SK-N-SH (cell line): ENCODE data around the gene MCC. TPM values are rescaled to one million over a fixed set of nuclear protein-coding genes. Genes with fewer than 3 reads are reported as not detected.

Experiments used
- CTCF ChIA-PET: fragments of 300-600, 350-600 bp; formaldehyde crosslinking; extraction: SDS; loops from one replicate; lab custom pipeline; 2021; lab: Yijun Ruan, JAX
- POLR2A ChIA-PET: fragments of 350-600 bp; sonication (Branson Sonifier 250); formaldehyde crosslinking; extraction: SDS; loops from one replicate; lab custom pipeline; 2020; ENCODE audit warnings: antibody characterized with exemption, inconsistent platforms; lab: Yijun Ruan, JAX
- DNase-seq: peaks from one replicate; pipeline ENCODE4 v3.0.0; 2012
- H2AFZ ChIP-seq: fragments of 200-600 bp; sonication (generic); 2 replicates; pipeline ENCODE4 v1.8.1; 2016; ENCODE audit warnings: antibody characterized with exemption, mild to moderate bottlenecking, low read depth
- H3F3A ChIP-seq: fragments of 200-600 bp; sonication (generic); replicated peaks from 2 replicates; pipeline ENCODE3; 2016; ENCODE audit warnings: antibody characterized with exemption, mild to moderate bottlenecking; ENCODE audit not compliant: insufficient read depth
- H3K27ac ChIP-seq, 2 experiments: fragments of 200-500 bp in 1 of 2; fragments of 200-600 bp in 1 of 2; sonication (Bioruptor generic) in 1 of 2; sonication (generic), shearing (Covaris generic) in 1 of 2; 2 replicates each; pipeline versions ENCODE4 v1.5.1 to v1.6.1; 2014 to 2016; ENCODE audit warnings: low read depth in 2 of 2, inconsistent platforms in 1 of 2, low read length in 1 of 2, mild to moderate bottlenecking in 1 of 2, mixed read lengths in 1 of 2
- H3K27me3 ChIP-seq: fragments of 200-600 bp; sonication (generic), shearing (Covaris generic); 2 replicates; pipeline ENCODE4 v1.6.1; 2016; ENCODE audit warnings: mixed run types; ENCODE audit not compliant: insufficient read depth
- H3K36me3 ChIP-seq, 2 experiments: fragments of 200-500 bp in 1 of 2; fragments of 200-600 bp in 1 of 2; sonication (Bioruptor generic) in 1 of 2; sonication (generic) in 1 of 2; replicated peaks in 1 of 2; 2 replicates each; pipeline versions ENCODE3 to v1.5.1; 2014 to 2016; ENCODE audit warnings: low read length in 1 of 2, mild to moderate bottlenecking in 1 of 2; ENCODE audit not compliant: insufficient read depth in 2 of 2, control insufficient read depth in 1 of 2
- H3K4me1 ChIP-seq, 2 experiments: fragments of 200-500 bp in 1 of 2; fragments of 200-600 bp in 1 of 2; sonication (Bioruptor generic) in 1 of 2; sonication (generic), shearing (Covaris generic) in 1 of 2; 2 replicates each; pipeline versions ENCODE4 v1.5.1 to v1.6.1; 2014 to 2016; ENCODE audit warnings: low read depth in 1 of 2, low read length in 1 of 2, mixed run types in 1 of 2; ENCODE audit not compliant: insufficient read depth in 2 of 2, control insufficient read depth in 1 of 2
- H3K4me2 ChIP-seq: fragments of 200-600 bp; sonication (generic), shearing (Covaris generic); 2 replicates; pipeline ENCODE4 v1.6.1; 2017; ENCODE audit warnings: mixed run types
- H3K4me3 ChIP-seq, 2 experiments: fragments of 200-500 bp in 1 of 2; fragments of 200-600 bp in 1 of 2; sonication (Bioruptor generic) in 1 of 2; sonication (generic), shearing (Covaris generic) in 1 of 2; 2 replicates each; pipeline versions ENCODE4 v1.5.1 to v1.8.1; 2014 to 2016; ENCODE audit warnings: low read depth in 2 of 2, inconsistent platforms in 1 of 2, low read length in 1 of 2, mild to moderate bottlenecking in 1 of 2, mixed read lengths in 1 of 2, moderate library complexity in 1 of 2
- H3K79me2 ChIP-seq: fragments of 200-600 bp; sonication (generic); 2 replicates; pipeline ENCODE4 v1.8.1; 2017; ENCODE audit warnings: mild to moderate bottlenecking; ENCODE audit not compliant: insufficient read depth
- H3K9ac ChIP-seq: fragments of 200-600 bp; sonication (generic); 2 replicates; pipeline ENCODE4 v1.6.1; 2017; ENCODE audit warnings: mixed run types
- H3K9me2 ChIP-seq: fragments of 200-600 bp; sonication (generic); 2 replicates; pipeline ENCODE4 v1.6.1; 2017; ENCODE audit warnings: mixed run types
- H3K9me3 ChIP-seq: fragments of 200-600 bp; sonication (generic); 2 replicates; pipeline ENCODE4 v1.6.1; 2017; ENCODE audit warnings: mixed run types, mild to moderate bottlenecking, moderate library complexity
- H4K20me1 ChIP-seq: fragments of 200-600 bp; sonication (generic); 2 replicates; pipeline ENCODE4 v1.6.1; 2017; ENCODE audit warnings: mild to moderate bottlenecking, mixed run types; ENCODE audit not compliant: insufficient read depth
- EP300 ChIP-seq, 2 experiments: IDR thresholded peaks; 2 replicates each; pipeline versions ENCODE4 v1.4.0 to v1.6.1; 2012; ENCODE audit warnings: borderline replicate concordance in 1 of 2, low read depth in 1 of 2, low read length in 1 of 2
- FOSL2 ChIP-seq: IDR thresholded peaks from 2 replicates; pipeline ENCODE4 v1.4.0; 2012; ENCODE audit warnings: low read depth, mild to moderate bottlenecking, moderate library complexity, borderline replicate concordance
- FOXJ3 ChIP-seq: sonication (generic); formaldehyde crosslinking; IDR thresholded peaks from 2 replicates; pipeline ENCODE4 v1.5.1; 2020; ENCODE audit warnings: mild to moderate bottlenecking, missing genetic modification reagents
- FOXM1 ChIP-seq: IDR thresholded peaks from 2 replicates; pipeline ENCODE4 v1.4.0; 2012; ENCODE audit warnings: low read depth, mild to moderate bottlenecking
- GATA2 ChIP-seq: sonication (generic); formaldehyde crosslinking; IDR thresholded peaks from 2 replicates; pipeline ENCODE4 v1.5.0; 2020; ENCODE audit warnings: mild to moderate bottlenecking, missing genetic modification reagents
- MEF2A ChIP-seq: IDR thresholded peaks from 2 replicates; pipeline ENCODE4 v1.4.0; 2012; ENCODE audit warnings: low read depth, borderline replicate concordance
- NFIC ChIP-seq: IDR thresholded peaks from 2 replicates; pipeline ENCODE4 v1.4.0; 2012; ENCODE audit warnings: borderline replicate concordance
- RAD21 ChIP-seq: IDR thresholded peaks from 2 replicates; pipeline ENCODE4 v1.6.1; 2012; ENCODE audit warnings: mild to moderate bottlenecking, low read length
- RCOR1 ChIP-seq: fragments of 150-350 bp; IDR thresholded peaks from 2 replicates; pipeline ENCODE4 v1.6.1; 2017; ENCODE audit warnings: antibody characterized with exemption, low read length
- RXRA ChIP-seq: IDR thresholded peaks from 2 replicates; pipeline ENCODE4 v1.4.0; 2012; ENCODE audit warnings: low read depth, mild to moderate bottlenecking, borderline replicate concordance
- SIN3A ChIP-seq: IDR thresholded peaks from 2 replicates; pipeline ENCODE4 v1.6.1; 2012; ENCODE audit warnings: low read depth, mild to moderate bottlenecking, low read length, moderate library complexity, borderline replicate concordance
- SMC3 ChIP-seq: IDR thresholded peaks from 2 replicates; pipeline ENCODE4 v1.6.1; 2012; ENCODE audit warnings: low read depth, low read length, improper control_type of control experiment
- TAF1 ChIP-seq: IDR thresholded peaks from 2 replicates; pipeline ENCODE4 v1.6.1; 2012; ENCODE audit warnings: low read depth, mild to moderate bottlenecking, low read length, moderate library complexity, borderline replicate concordance
- TCF12 ChIP-seq: IDR thresholded peaks from 2 replicates; pipeline ENCODE4 v1.4.0; 2012
- WGBS: methylation state at CpG from one replicate; pipeline ENCODE4 v1.1.6; 2017; ENCODE audit warnings: low lambda C conversion rate; 5-methylcytosine and 5-hydroxymethylcytosine counted together
- polyA plus RNA-seq, 3 experiments: library from polyadenylated mRNA; depleted of rRNA; stranded (reverse); fragments of >200 nt; gene quantifications; 2 replicates each; pipeline ENCODE4 v1.2.3, GENCODE V29; 2012
- TF ChIP-seq, protein P1 (sequence below): fragments of 150-350 bp; IDR thresholded peaks from 2 replicates; pipeline ENCODE4 v1.6.1; 2016; ENCODE audit warnings: mild to moderate bottlenecking, low read depth, low read length
- TF ChIP-seq, protein P2 (sequence below): IDR thresholded peaks from 2 replicates; pipeline ENCODE4; 2012
- TF ChIP-seq, protein P3 (sequence below): fragments of 150-350 bp; IDR thresholded peaks from 2 replicates; pipeline ENCODE4 v1.6.1; 2017; ENCODE audit warnings: antibody characterized with exemption, low read length, low read depth, borderline replicate concordance
- TF ChIP-seq, protein P4 (sequence below): fragments of 200-600 bp; sonication (generic); IDR thresholded peaks from 2 replicates; pipeline ENCODE4 v1.6.1; 2017; ENCODE audit warnings: antibody characterized with exemption, mild to moderate bottlenecking, moderate library complexity
- TF ChIP-seq, protein P5 (sequence below): IDR thresholded peaks from 2 replicates; pipeline ENCODE4 v1.4.0; 2012; ENCODE audit warnings: low read depth

The MCC gene
- polyA plus RNA-seq, 1 of the 3 experiments (the other 2 are of a cell fraction), result 3.6 TPM

DNA sequence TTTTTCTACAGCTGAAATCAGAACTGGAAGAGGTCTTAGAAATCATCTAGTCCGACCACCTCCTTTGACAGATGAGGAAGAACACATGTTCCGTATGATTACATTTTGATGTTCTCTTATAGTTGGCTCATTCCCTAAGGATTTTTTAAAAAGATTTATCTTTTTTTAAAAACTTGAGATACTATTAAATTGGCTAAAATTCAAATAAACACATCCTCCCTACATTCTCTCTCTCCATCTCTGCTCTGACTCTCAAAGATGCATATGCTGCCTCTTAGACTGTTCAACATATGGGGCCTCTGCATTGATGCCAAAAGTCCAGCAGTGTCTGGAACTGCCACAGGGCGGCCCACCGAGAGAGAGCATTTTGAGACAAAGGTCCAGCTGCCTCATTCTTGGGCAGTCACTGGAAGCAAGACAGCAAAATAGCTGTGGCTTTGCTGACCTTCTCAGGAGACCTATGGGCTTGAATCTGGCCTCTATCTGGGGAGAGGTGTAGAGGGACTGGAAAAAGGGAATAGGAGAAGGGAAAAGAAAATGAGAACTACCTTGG lies 40.7 kb downstream of the MCC start:
- H3K9me3 ChIP-seq, result no peaks in the 10 kb centered on the region

More for the DNA sequence above, 40.7 kb downstream of the MCC start:
- Histone ChIP-seq H4K20me1 (no peaks in the 10 kb centered on the region), H2AFZ (no peak overlapping the region), H3K36me3 (no peaks in the 10 kb centered on the region), H3K9me2 (no peaks in the 10 kb centered on the region), H3K79me2 (no peaks in the 10 kb centered on the region), H3K4me2 (no peak overlapping the region), H3K4me1 (peaks cover 0 to 2% of the 10 kb centered on the region in 2 experiments; a peak in 1 of 4 replicates), H3K9ac (no peak overlapping the region), H3K27me3 (no peaks in the 10 kb centered on the region), H3F3A (no peaks in the 10 kb centered on the region), H3K27ac (no peak overlapping the region), H3K4me3 (no peak overlapping the region)
- peak; percentile 69 for DNase-seq
- TF ChIP-seq RAD21 (peak; percentile 53), GATA2 (CRISPR knock-in tag) (no peak), FOXJ3 (no peak), TAF1 (no peak), FOSL2 (no peak), TCF12 (no peak), RXRA (no peak), FOXM1 (no peak), RCOR1 (no peak), EP300 (IDR thresholded peaks at IDR 0.05; ENCODE audit: borderline replicate concordance in 1 of 2, low read depth in 1 of 2, low read length in 1 of 2) (no peak), SIN3A (no peak), SMC3 (peak; percentile 47; the same call in 1 of the 2 replicates), MEF2A (no peak), NFIC (no peak)
- TF ChIP-seq, protein P1, sequence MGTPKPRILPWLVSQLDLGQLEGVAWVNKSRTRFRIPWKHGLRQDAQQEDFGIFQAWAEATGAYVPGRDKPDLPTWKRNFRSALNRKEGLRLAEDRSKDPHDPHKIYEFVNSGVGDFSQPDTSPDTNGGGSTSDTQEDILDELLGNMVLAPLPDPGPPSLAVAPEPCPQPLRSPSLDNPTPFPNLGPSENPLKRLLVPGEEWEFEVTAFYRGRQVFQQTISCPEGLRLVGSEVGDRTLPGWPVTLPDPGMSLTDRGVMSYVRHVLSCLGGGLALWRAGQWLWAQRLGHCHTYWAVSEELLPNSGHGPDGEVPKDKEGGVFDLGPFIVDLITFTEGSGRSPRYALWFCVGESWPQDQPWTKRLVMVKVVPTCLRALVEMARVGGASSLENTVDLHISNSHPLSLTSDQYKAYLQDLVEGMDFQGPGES, result no peak
- TF ChIP-seq, protein P2, sequence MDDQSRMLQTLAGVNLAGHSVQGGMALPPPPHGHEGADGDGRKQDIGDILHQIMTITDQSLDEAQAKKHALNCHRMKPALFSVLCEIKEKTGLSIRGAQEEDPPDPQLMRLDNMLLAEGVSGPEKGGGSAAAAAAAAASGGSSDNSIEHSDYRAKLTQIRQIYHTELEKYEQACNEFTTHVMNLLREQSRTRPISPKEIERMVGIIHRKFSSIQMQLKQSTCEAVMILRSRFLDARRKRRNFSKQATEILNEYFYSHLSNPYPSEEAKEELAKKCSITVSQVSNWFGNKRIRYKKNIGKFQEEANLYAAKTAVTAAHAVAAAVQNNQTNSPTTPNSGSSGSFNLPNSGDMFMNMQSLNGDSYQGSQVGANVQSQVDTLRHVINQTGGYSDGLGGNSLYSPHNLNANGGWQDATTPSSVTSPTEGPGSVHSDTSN, result no peak
- TF ChIP-seq, protein P3, sequence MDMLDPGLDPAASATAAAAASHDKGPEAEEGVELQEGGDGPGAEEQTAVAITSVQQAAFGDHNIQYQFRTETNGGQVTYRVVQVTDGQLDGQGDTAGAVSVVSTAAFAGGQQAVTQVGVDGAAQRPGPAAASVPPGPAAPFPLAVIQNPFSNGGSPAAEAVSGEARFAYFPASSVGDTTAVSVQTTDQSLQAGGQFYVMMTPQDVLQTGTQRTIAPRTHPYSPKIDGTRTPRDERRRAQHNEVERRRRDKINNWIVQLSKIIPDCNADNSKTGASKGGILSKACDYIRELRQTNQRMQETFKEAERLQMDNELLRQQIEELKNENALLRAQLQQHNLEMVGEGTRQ, result no peak
- TF ChIP-seq, protein P4, sequence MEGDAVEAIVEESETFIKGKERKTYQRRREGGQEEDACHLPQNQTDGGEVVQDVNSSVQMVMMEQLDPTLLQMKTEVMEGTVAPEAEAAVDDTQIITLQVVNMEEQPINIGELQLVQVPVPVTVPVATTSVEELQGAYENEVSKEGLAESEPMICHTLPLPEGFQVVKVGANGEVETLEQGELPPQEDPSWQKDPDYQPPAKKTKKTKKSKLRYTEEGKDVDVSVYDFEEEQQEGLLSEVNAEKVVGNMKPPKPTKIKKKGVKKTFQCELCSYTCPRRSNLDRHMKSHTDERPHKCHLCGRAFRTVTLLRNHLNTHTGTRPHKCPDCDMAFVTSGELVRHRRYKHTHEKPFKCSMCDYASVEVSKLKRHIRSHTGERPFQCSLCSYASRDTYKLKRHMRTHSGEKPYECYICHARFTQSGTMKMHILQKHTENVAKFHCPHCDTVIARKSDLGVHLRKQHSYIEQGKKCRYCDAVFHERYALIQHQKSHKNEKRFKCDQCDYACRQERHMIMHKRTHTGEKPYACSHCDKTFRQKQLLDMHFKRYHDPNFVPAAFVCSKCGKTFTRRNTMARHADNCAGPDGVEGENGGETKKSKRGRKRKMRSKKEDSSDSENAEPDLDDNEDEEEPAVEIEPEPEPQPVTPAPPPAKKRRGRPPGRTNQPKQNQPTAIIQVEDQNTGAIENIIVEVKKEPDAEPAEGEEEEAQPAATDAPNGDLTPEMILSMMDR, result peak; percentile 37; the same call in 1 of the 2 replicates
- TF ChIP-seq, protein P5, sequence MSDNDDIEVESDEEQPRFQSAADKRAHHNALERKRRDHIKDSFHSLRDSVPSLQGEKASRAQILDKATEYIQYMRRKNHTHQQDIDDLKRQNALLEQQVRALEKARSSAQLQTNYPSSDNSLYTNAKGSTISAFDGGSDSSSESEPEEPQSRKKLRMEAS, result no peak
- ChIA-PET CTCF (interaction anchor here (0.6 to 1.6 kb wide), 9 partner anchors 9 to 460 kb away, joined by 3 to 5 read pairs (median 4); partner anchors contain the start of gene MCC), POLR2A (no interaction called here)
- WGBS, result 47% methylated on average over 4 of the region's 4 CpGs
